B cell (primary cell): ENCODE data around the gene IQCK. TPM values are rescaled to one million over a fixed set of nuclear protein-coding genes. Genes with fewer than 3 reads are reported as not detected.

ENCODE experiments used
- ATAC-seq: fragments of 200-7000 bp; cut with Tn5 transposase; one replicate; pipeline ENCODE4 v1.10.0; 2021; ENCODE audit warnings: low read depth, mild to moderate bottlenecking, moderate number of reproducible peaks, moderate library complexity
- CTCF ChIA-PET: fragments of 350-600 bp; sonication (Branson Sonifier 250); formaldehyde crosslinking; loops from one replicate; lab custom pipeline; 2021; ENCODE audit warnings: antibody characterized with exemption, inconsistent platforms; lab: Charles Lee
- POLR2A ChIA-PET: fragments of 350-600 bp; sonication (Branson Sonifier 250); formaldehyde crosslinking; loops from one replicate; lab custom pipeline; 2021; ENCODE audit warnings: antibody characterized with exemption; lab: Charles Lee
- DNase-seq: peaks from one replicate; pipeline ENCODE4 v3.0.0; 2013
- H2AFZ ChIP-seq: 2 replicates; pipeline ENCODE4 v1.6.1; 2012; ENCODE audit warnings: mild to moderate bottlenecking, low read depth, low read length; ENCODE audit not compliant: insufficient read depth, poor library complexity, severe bottlenecking
- H3K27ac ChIP-seq, 2 donors: 1 replicate in 1 of 2; 2 replicates in 1 of 2; pipeline ENCODE4 v1.5.1; 2012 to 2013; ENCODE audit warnings: low read length in 2 of 2, mild to moderate bottlenecking in 2 of 2, moderate library complexity in 1 of 2
- H3K27me3 ChIP-seq, 4 experiments: fragments of 200-600 bp in 1 of 4; sonication (generic) in 1 of 4; replicated peaks in 1 of 4; 1 replicate in 2 of 4; 2 replicates in 2 of 4; pipeline versions ENCODE4 v1.6.1 to v1.7.0; 2013 to 2016; ENCODE audit warnings: low read length in 3 of 4, mild to moderate bottlenecking in 2 of 4, mixed read lengths in 1 of 4, moderate library complexity in 1 of 4; ENCODE audit not compliant: insufficient read depth in 4 of 4, control insufficient read depth in 3 of 4; ENCODE audit errors: control extremely low read depth in 1 of 4
- H3K36me3 ChIP-seq, 2 experiments: replicated peaks in 1 of 2; 1 replicate in 1 of 2; 2 replicates in 1 of 2; pipeline versions ENCODE4 v1.6.1 to v1.7.1; 2013; ENCODE audit warnings: low read length in 1 of 2; ENCODE audit not compliant: insufficient read depth in 2 of 2, control insufficient read depth in 1 of 2; ENCODE audit errors: control extremely low read depth in 1 of 2, extremely low read depth in 1 of 2
- H3K4me1 ChIP-seq, 2 donors: fragments of 200-600 bp in 1 of 2; sonication (generic) in 1 of 2; 1 replicate in 1 of 2; 2 replicates in 1 of 2; pipeline versions ENCODE4 v1.5.1 to v1.6.1; 2013 to 2017; ENCODE audit warnings: low read length in 2 of 2; ENCODE audit not compliant: control insufficient read depth in 2 of 2, insufficient read depth in 2 of 2
- H3K4me2 ChIP-seq: replicated peaks from 2 replicates; pipeline ENCODE3; 2012; ENCODE audit warnings: mild to moderate bottlenecking, low read depth, low read length; ENCODE audit not compliant: poor library complexity, severe bottlenecking
- H3K4me3 ChIP-seq, 5 experiments: fragments of 200-600 bp in 1 of 5; sonication (generic) in 1 of 5; 1 replicate in 3 of 5; 2 replicates in 2 of 5; pipeline versions ENCODE4 v1.5.1 to v1.7.0; 2011 to 2016; ENCODE audit warnings: low read length in 4 of 5, mild to moderate bottlenecking in 4 of 5, low read depth in 2 of 5, control low read depth in 1 of 5, moderate library complexity in 1 of 5; ENCODE audit not compliant: insufficient read depth in 1 of 5; ENCODE audit errors: control extremely low read depth in 1 of 5, extremely low read depth in 1 of 5
- H3K79me2 ChIP-seq: fragments of 200-600 bp; sonication (generic); one replicate; pipeline ENCODE4 v1.6.0; 2016; ENCODE audit warnings: low read length; ENCODE audit not compliant: control insufficient read depth, insufficient read depth
- H3K9ac ChIP-seq: fragments of 200-600 bp; sonication (generic); 2 replicates; pipeline ENCODE4 v1.6.1; 2017; ENCODE audit warnings: mild to moderate bottlenecking, low read length, moderate library complexity
- H3K9me3 ChIP-seq, 3 donors: one replicate each; pipeline versions ENCODE4 v1.6.1 to v1.7.1; 2013; ENCODE audit warnings: low read length in 2 of 3; ENCODE audit not compliant: control insufficient read depth in 2 of 3, insufficient read depth in 1 of 3; ENCODE audit errors: control extremely low read depth in 1 of 3
- H4K20me1 ChIP-seq: 2 replicates; pipeline ENCODE4 v1.6.0; 2012; ENCODE audit warnings: mild to moderate bottlenecking, low read length; ENCODE audit not compliant: insufficient read depth, control insufficient read depth, poor library complexity, severe bottlenecking
- H3K27ac Mint-ChIP-seq: one replicate; pipeline ENCODE4 v1.8.0; 2021; ENCODE audit warnings: mixed read lengths
- H3K27me3 Mint-ChIP-seq: one replicate; pipeline ENCODE4 v1.8.0; 2021; ENCODE audit warnings: mixed read lengths
- H3K4me1 Mint-ChIP-seq: one replicate; pipeline ENCODE4 v1.8.0; 2021; ENCODE audit warnings: mixed read lengths
- H3K4me3 Mint-ChIP-seq: one replicate; pipeline ENCODE4 v1.8.0; 2021; ENCODE audit warnings: mixed read lengths
- H3K9me3 Mint-ChIP-seq: one replicate; pipeline ENCODE4 v1.8.0; 2022; ENCODE audit warnings: mixed read lengths; ENCODE audit not compliant: insufficient read depth
- CTCF ChIP-seq: fragments of 200-600 bp; IDR thresholded peaks from one replicate; pipeline ENCODE4 v1.8.0; 2022; ENCODE audit warnings: antibody characterized with exemption, mild to moderate bottlenecking
- EZH2 ChIP-seq: IDR thresholded peaks from 2 replicates; pipeline ENCODE4 v1.6.1; 2012; ENCODE audit warnings: borderline replicate concordance, low read depth, mild to moderate bottlenecking, moderate library complexity, low read length; ENCODE audit not compliant: insufficient read depth, poor library complexity, severe bottlenecking
- WGBS: methylation state at CpG from one replicate; pipeline ENCODE4 v1.1.5; 2013; ENCODE audit warnings: missing lambda C conversion rate; ENCODE audit not compliant: insufficient coverage; 5-methylcytosine and 5-hydroxymethylcytosine counted together
- intact Hi-C: fragments of 100-400 bp; cut with micrococcal nuclease; formaldehyde crosslinking; loops from one replicate; pipeline ENCODE4 v1.10.0; 2022
- polyA plus RNA-seq: library from polyadenylated mRNA; depleted of rRNA; stranded (reverse); fragments of >200 nt; gene quantifications from 2 replicates; pipeline ENCODE4 v1.2.3, GENCODE V29; 2012
- total RNA-seq, 2 donors: library from RNA; stranded (reverse); fragments of 120-200 nt in 1 of 2; gene quantifications; 1 replicate in 1 of 2; 2 replicates in 1 of 2; pipeline versions ENCODE4 v1.2.3 to v1.2.4, GENCODE V29; 2013 to 2022

IQCK gene
- total and polyA plus RNA-seq, 2 donors (not counting 1 experiment from before 2014, with no cell fraction given), result 1.00 to 3.0 TPM

GRCh38 chr16:19859603-19860002 is 141.5 kb downstream of the IQCK start:
- H3K27me3 ChIP-seq, result no peaks in the 10 kb centered on the region
- H3K27ac ChIP-seq, result no peak overlapping the region
- CTCF ChIA-PET, result no interaction called here
- Mint-ChIP-seq H3K9me3 (no peaks in the 10 kb centered on the region), H3K27me3 (peaks cover 9% of the 10 kb centered on the region), H3K4me3 (no peak overlapping the region), H3K27ac (no peak overlapping the region), H3K4me1 (no peaks in the 10 kb centered on the region)
- H3K4me3 ChIP-seq, result no peak overlapping the region
- H2AFZ ChIP-seq, result no peak overlapping the region
- WGBS, result 86% methylated on average over 4 of the region's 4 CpGs
- no peak for DNase-seq
- intact Hi-C loops, result no loop called here
- no peak overlapping the region for H3K9ac ChIP-seq
- no peaks in the 10 kb centered on the region for H3K4me1 ChIP-seq
- no peak overlapping the region for H3K4me2 ChIP-seq
- TF ChIP-seq EZH2 (no peak), CTCF (no peak)
- H3K79me2 ChIP-seq, result no peaks in the 10 kb centered on the region
- POLR2A ChIA-PET, result no interaction called here
- ATAC-seq, result no peak
- no peaks in the 10 kb centered on the region for H4K20me1 ChIP-seq
- no peaks in the 10 kb centered on the region for H3K36me3 ChIP-seq
- no peaks in the 10 kb centered on the region for H3K9me3 ChIP-seq

- Mint-ChIP-seq H3K9me3 (no peaks in the 10 kb centered on the region), H3K4me3 (no peak overlapping the region), H3K27me3 (peaks cover 9% of the 10 kb centered on the region), H3K4me1 (no peaks in the 10 kb centered on the region), H3K27ac (no peak overlapping the region)
- Histone ChIP-seq H3K4me3 (no peak overlapping the region), H3K27ac (no peak overlapping the region), H3K36me3 (no peaks in the 10 kb centered on the region), H3K4me1 (no peaks in the 10 kb centered on the region), H3K27me3 (no peaks in the 10 kb centered on the region), H3K4me2 (no peak overlapping the region), H2AFZ (no peak overlapping the region), H3K9me3 (no peaks in the 10 kb centered on the region), H4K20me1 (no peaks in the 10 kb centered on the region), H3K79me2 (no peaks in the 10 kb centered on the region), H3K9ac (no peak overlapping the region)
- POLR2A ChIA-PET, result no interaction called here
- ATAC-seq (no peak), DNase-seq (no peak)
- 94% methylated on average over 10 of the region's 21 CpGs for WGBS
- CTCF ChIA-PET, result no interaction called here
- intact Hi-C loops, result no loop called here
- TF ChIP-seq EZH2 (no peak), CTCF (no peak)
These were observed 142.3 kb downstream of the IQCK start for GRCh38 chr16:19860166-19861041.
